ENCODE data around the gene RBM18. TPM values are rescaled to one million over a fixed set of nuclear protein-coding genes. Genes with fewer than 3 reads are reported as not detected.

The RBM18 gene
- polyA plus RNA-seq, 4 donors = 6.5 to 15.7 (median 8.5) TPM

GRCh38 chr9:122294531-122294930, 29.9 kb upstream of the RBM18 start:
- Histone ChIP-seq H3K36me3 (ENCODE audit: control insufficient read depth in 3 of 3, insufficient read depth in 2 of 3, low read depth in 1 of 3, low read length in 3 of 3) (peaks cover 7 to 23% (median 15%) of the 10 kb centered on the region in 3 donors), H3K9me3 (ENCODE audit: control insufficient read depth in 2 of 2, insufficient read depth in 1 of 2, low read depth in 1 of 2, low read length in 1 of 2) (no peaks in the 10 kb centered on the region), H3K4me3 (ENCODE audit: low read depth in 1 of 3, low read length in 3 of 3) (no peak overlapping the region), H3K4me1 (ENCODE audit: control insufficient read depth in 3 of 3, insufficient read depth in 2 of 3, low read depth in 1 of 3, low read length in 2 of 3) (no peaks in the 10 kb centered on the region), H3K27ac (ENCODE audit: low read depth in 1 of 3, low read length in 2 of 3) (no peak overlapping the region), H3K27me3 (ENCODE audit: control insufficient read depth in 3 of 3, insufficient read depth in 3 of 3, low read length in 3 of 3) (no peaks in the 10 kb centered on the region)
- WGBS, 3 donors = 56 to 72% (median 56%) methylated on average over 4 of the region's 4 CpGs
- DNase-seq (no peak), FAIRE-seq (no peak)

GRCh38 chr9:122291458-122291857, 26.8 kb upstream of the RBM18 start:
- 87 to 98% (median 91%) methylated on average over 3 of the region's 3 CpGs for WGBS, 3 donors
- DNase-seq (no peak), FAIRE-seq (no peak)
- Histone ChIP-seq H3K27ac (ENCODE audit: low read depth in 1 of 3, low read length in 2 of 3) (no peak overlapping the region), H3K36me3 (ENCODE audit: control insufficient read depth in 3 of 3, insufficient read depth in 2 of 3, low read depth in 1 of 3, low read length in 3 of 3) (peaks cover 7 to 35% (median 9%) of the 10 kb centered on the region in 3 donors), H3K4me1 (ENCODE audit: control insufficient read depth in 3 of 3, insufficient read depth in 2 of 3, low read depth in 1 of 3, low read length in 2 of 3) (no peaks in the 10 kb centered on the region), H3K9me3 (ENCODE audit: control insufficient read depth in 2 of 2, insufficient read depth in 1 of 2, low read depth in 1 of 2, low read length in 1 of 2) (no peaks in the 10 kb centered on the region), H3K4me3 (ENCODE audit: low read depth in 1 of 3, low read length in 3 of 3) (no peak overlapping the region), H3K27me3 (ENCODE audit: control insufficient read depth in 3 of 3, insufficient read depth in 3 of 3, low read length in 3 of 3) (no peaks in the 10 kb centered on the region)

- H3K36me3 ChIP-seq (ENCODE audit: control insufficient read depth in 3 of 3, insufficient read depth in 2 of 3, low read depth in 1 of 3, low read length in 3 of 3) = peaks cover 11 to 34% (median 18%) of the 10 kb centered on the region in 3 donors
- no peaks in the 10 kb centered on the region for H3K4me1 ChIP-seq (ENCODE audit: control insufficient read depth in 3 of 3, insufficient read depth in 2 of 3, low read depth in 1 of 3, low read length in 2 of 3)
- FAIRE-seq (no peak), DNase-seq (no peak)
- no peaks in the 10 kb centered on the region for H3K27me3 ChIP-seq (ENCODE audit: control insufficient read depth in 3 of 3, insufficient read depth in 3 of 3, low read length in 3 of 3)
- 72 to 86% (median 82%) methylated on average over 1 of the region's 1 CpG for WGBS, 3 donors
- no peak overlapping the region for H3K4me3 ChIP-seq (ENCODE audit: low read depth in 1 of 3, low read length in 3 of 3)
- H3K27ac ChIP-seq (ENCODE audit: low read depth in 1 of 3, low read length in 2 of 3) = no peak overlapping the region
- H3K9me3 ChIP-seq (ENCODE audit: control insufficient read depth in 2 of 2, insufficient read depth in 1 of 2, low read depth in 1 of 2, low read length in 1 of 2) = no peaks in the 10 kb centered on the region
Observed at GRCh38 chr9:122287214-122287720, 22.6 kb upstream of the RBM18 start.

- Histone ChIP-seq H3K9me3 (ENCODE audit: control insufficient read depth in 2 of 2, insufficient read depth in 1 of 2, low read depth in 1 of 2, low read length in 1 of 2) (no peaks in the 10 kb centered on the region), H3K36me3 (ENCODE audit: control insufficient read depth in 3 of 3, insufficient read depth in 2 of 3, low read depth in 1 of 3, low read length in 3 of 3) (peaks cover 11 to 36% (median 18%) of the 10 kb centered on the region in 3 donors), H3K27ac (ENCODE audit: low read depth in 1 of 3, low read length in 2 of 3) (no peak overlapping the region), H3K4me3 (ENCODE audit: low read depth in 1 of 3, low read length in 3 of 3) (no peak overlapping the region), H3K4me1 (ENCODE audit: control insufficient read depth in 3 of 3, insufficient read depth in 2 of 3, low read depth in 1 of 3, low read length in 2 of 3) (no peaks in the 10 kb centered on the region), H3K27me3 (ENCODE audit: control insufficient read depth in 3 of 3, insufficient read depth in 3 of 3, low read length in 3 of 3) (no peaks in the 10 kb centered on the region)
- 82 to 89% (median 89%) methylated on average over 1 of the region's 1 CpG for WGBS, 3 donors
- FAIRE-seq (no peak), DNase-seq (no peak)
Observed at GRCh38 chr9:122286764-122287163, 22.1 kb upstream of the RBM18 start.

GRCh38 chr9:122281368-122281767, 16.7 kb upstream of the RBM18 start:
- DNase-seq = no peak
- Histone ChIP-seq H3K9me3 (ENCODE audit: control insufficient read depth in 2 of 2, insufficient read depth in 1 of 2, low read depth in 1 of 2, low read length in 1 of 2) (peaks cover 0 to 9% of the 10 kb centered on the region in 2 donors), H3K27me3 (ENCODE audit: control insufficient read depth in 3 of 3, insufficient read depth in 3 of 3, low read length in 3 of 3) (no peaks in the 10 kb centered on the region), H3K4me3 (ENCODE audit: low read depth in 1 of 3, low read length in 3 of 3) (no peak overlapping the region), H3K4me1 (ENCODE audit: control insufficient read depth in 3 of 3, insufficient read depth in 2 of 3, low read depth in 1 of 3, low read length in 2 of 3) (no peaks in the 10 kb centered on the region), H3K36me3 (ENCODE audit: control insufficient read depth in 3 of 3, insufficient read depth in 2 of 3, low read depth in 1 of 3, low read length in 3 of 3) (peaks cover 4 to 22% (median 21%) of the 10 kb centered on the region in 3 donors), H3K27ac (ENCODE audit: low read depth in 1 of 3, low read length in 2 of 3) (no peak overlapping the region)
- no peak for FAIRE-seq
- 86 to 99% (median 97%) methylated on average over 5 of the region's 5 CpGs for WGBS, 3 donors

- FAIRE-seq (no peak), DNase-seq (no peak)
- WGBS, 3 donors = 97 to 100% (median 97%) methylated on average over 10 of the region's 10 CpGs
- Histone ChIP-seq H3K4me1 (ENCODE audit: control insufficient read depth in 3 of 3, insufficient read depth in 2 of 3, low read depth in 1 of 3, low read length in 2 of 3) (no peaks in the 10 kb centered on the region), H3K4me3 (ENCODE audit: low read depth in 1 of 3, low read length in 3 of 3) (no peak overlapping the region), H3K27ac (ENCODE audit: low read depth in 1 of 3, low read length in 2 of 3) (no peak overlapping the region), H3K36me3 (ENCODE audit: control insufficient read depth in 3 of 3, insufficient read depth in 2 of 3, low read depth in 1 of 3, low read length in 3 of 3) (peaks cover 1 to 22% (median 11%) of the 10 kb centered on the region in 3 donors), H3K9me3 (ENCODE audit: control insufficient read depth in 2 of 2, insufficient read depth in 1 of 2, low read depth in 1 of 2, low read length in 1 of 2) (peaks cover 0 to 11% of the 10 kb centered on the region in 2 donors), H3K27me3 (ENCODE audit: control insufficient read depth in 3 of 3, insufficient read depth in 3 of 3, low read length in 3 of 3) (no peaks in the 10 kb centered on the region)
Observed at GRCh38 chr9:122277285-122277897, 12.8 kb upstream of the RBM18 start.

GRCh38 chr9:122276096-122276495, 11.5 kb upstream of the RBM18 start:
- DNase-seq = no peak
- Histone ChIP-seq H3K9me3 (ENCODE audit: control insufficient read depth in 2 of 2, insufficient read depth in 1 of 2, low read depth in 1 of 2, low read length in 1 of 2) (peaks cover 0 to 11% of the 10 kb centered on the region in 2 donors), H3K4me3 (ENCODE audit: low read depth in 1 of 3, low read length in 3 of 3) (no peak overlapping the region), H3K4me1 (ENCODE audit: control insufficient read depth in 3 of 3, insufficient read depth in 2 of 3, low read depth in 1 of 3, low read length in 2 of 3) (no peaks in the 10 kb centered on the region), H3K27ac (ENCODE audit: low read depth in 1 of 3, low read length in 2 of 3) (no peak overlapping the region), H3K27me3 (ENCODE audit: control insufficient read depth in 3 of 3, insufficient read depth in 3 of 3, low read length in 3 of 3) (no peaks in the 10 kb centered on the region), H3K36me3 (ENCODE audit: control insufficient read depth in 3 of 3, insufficient read depth in 2 of 3, low read depth in 1 of 3, low read length in 3 of 3) (peaks cover 2 to 22% (median 8%) of the 10 kb centered on the region in 3 donors)
- 95 to 98% (median 96%) methylated on average over 7 of the region's 7 CpGs for WGBS, 3 donors
- FAIRE-seq = no peak

- 96 to 100% (median 97%) methylated on average over 2 of the region's 2 CpGs for WGBS, 3 donors
- H3K27me3 ChIP-seq (ENCODE audit: control insufficient read depth in 3 of 3, insufficient read depth in 3 of 3, low read length in 3 of 3) = no peaks in the 10 kb centered on the region
- peaks cover 2 to 22% (median 8%) of the 10 kb centered on the region in 3 donors for H3K36me3 ChIP-seq (ENCODE audit: control insufficient read depth in 3 of 3, insufficient read depth in 2 of 3, low read depth in 1 of 3, low read length in 3 of 3)
- peaks cover 0 to 11% of the 10 kb centered on the region in 2 donors for H3K9me3 ChIP-seq (ENCODE audit: control insufficient read depth in 2 of 2, insufficient read depth in 1 of 2, low read depth in 1 of 2, low read length in 1 of 2)
- FAIRE-seq (no peak), DNase-seq (no peak)
- no peak overlapping the region for H3K27ac ChIP-seq (ENCODE audit: low read depth in 1 of 3, low read length in 2 of 3)
- H3K4me3 ChIP-seq (ENCODE audit: low read depth in 1 of 3, low read length in 3 of 3) = no peak overlapping the region
- no peaks in the 10 kb centered on the region for H3K4me1 ChIP-seq (ENCODE audit: control insufficient read depth in 3 of 3, insufficient read depth in 2 of 3, low read depth in 1 of 3, low read length in 2 of 3)
Observed at GRCh38 chr9:122274055-122274454, 9.4 kb upstream of the RBM18 start.

All from small intestine (tissue), 7 donors.